Choroid plexus epithelial cell (primary cell): ENCODE data around the gene BMPER.
A peak's percentile ranks its signal among the peaks of the same experiment; 100 is the strongest.

Source experiments
- DNase-seq: peaks from one replicate; pipeline ENCODE4 v3.0.0-alpha.2; 2010; ENCODE audit warnings: low read depth
- H3K4me3 ChIP-seq: 2 replicates; pipeline ENCODE4 v1.5.1; 2011; ENCODE audit warnings: low read depth, mild to moderate bottlenecking, control low read depth, low read length, moderate library complexity
- TF ChIP-seq, protein P1 (sequence below): conservative IDR thresholded peaks from 2 replicates; pipeline ENCODE4 v1.5.1; 2011; ENCODE audit warnings: low read depth, mild to moderate bottlenecking, control low read depth, inconsistent platforms, low read length, moderate library complexity

The BMPER gene

DNA sequence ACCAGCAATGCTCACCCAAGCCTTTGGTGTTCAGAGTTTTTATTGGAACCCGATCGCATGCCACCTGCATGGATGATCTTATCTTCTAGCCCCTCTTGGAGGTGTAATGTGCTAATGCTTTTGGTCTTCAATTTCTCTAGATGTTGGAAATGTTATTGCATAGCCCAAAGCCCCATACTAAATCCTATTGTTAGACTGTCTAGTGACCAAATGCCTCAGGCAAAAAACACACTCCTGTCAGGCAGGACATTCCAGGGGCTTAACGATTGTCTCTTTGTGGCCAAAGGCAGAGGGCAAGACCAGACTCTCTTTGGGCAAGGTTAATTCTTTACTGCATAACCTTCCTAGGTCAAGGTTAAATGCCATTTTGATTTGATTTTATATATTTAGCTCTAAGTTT, 187.9 kb downstream of the BMPER start:
- no peak overlapping the region for H3K4me3 ChIP-seq
- TF ChIP-seq, protein P1, sequence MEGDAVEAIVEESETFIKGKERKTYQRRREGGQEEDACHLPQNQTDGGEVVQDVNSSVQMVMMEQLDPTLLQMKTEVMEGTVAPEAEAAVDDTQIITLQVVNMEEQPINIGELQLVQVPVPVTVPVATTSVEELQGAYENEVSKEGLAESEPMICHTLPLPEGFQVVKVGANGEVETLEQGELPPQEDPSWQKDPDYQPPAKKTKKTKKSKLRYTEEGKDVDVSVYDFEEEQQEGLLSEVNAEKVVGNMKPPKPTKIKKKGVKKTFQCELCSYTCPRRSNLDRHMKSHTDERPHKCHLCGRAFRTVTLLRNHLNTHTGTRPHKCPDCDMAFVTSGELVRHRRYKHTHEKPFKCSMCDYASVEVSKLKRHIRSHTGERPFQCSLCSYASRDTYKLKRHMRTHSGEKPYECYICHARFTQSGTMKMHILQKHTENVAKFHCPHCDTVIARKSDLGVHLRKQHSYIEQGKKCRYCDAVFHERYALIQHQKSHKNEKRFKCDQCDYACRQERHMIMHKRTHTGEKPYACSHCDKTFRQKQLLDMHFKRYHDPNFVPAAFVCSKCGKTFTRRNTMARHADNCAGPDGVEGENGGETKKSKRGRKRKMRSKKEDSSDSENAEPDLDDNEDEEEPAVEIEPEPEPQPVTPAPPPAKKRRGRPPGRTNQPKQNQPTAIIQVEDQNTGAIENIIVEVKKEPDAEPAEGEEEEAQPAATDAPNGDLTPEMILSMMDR = no peak
- no peak for DNase-seq

DNA sequence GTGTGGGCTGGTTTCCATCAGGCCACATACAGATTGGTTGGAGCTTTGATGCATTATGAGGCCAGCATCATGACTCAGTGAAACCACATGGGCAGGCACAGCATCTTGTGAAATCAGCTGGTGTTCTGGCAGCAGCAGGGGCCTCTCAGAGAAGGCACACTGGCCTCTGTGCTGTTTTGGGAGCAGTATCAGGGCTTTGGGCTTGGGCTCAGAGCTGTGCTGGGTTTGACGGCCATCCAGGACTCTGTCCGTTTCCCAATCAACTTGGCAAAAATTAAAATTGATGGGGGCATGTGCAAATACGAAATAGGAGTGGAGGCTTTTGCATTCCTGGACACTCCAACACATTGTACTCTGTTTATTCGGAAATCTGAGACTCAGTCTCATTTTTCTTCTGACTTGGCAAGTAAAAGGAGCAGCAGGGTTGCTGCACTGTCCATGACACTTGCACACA, 190.9 kb downstream of the BMPER start:
- TF ChIP-seq, protein P1 = no peak
- peak; percentile 94 for DNase-seq
- H3K4me3 ChIP-seq = no peak overlapping the region

DNA sequence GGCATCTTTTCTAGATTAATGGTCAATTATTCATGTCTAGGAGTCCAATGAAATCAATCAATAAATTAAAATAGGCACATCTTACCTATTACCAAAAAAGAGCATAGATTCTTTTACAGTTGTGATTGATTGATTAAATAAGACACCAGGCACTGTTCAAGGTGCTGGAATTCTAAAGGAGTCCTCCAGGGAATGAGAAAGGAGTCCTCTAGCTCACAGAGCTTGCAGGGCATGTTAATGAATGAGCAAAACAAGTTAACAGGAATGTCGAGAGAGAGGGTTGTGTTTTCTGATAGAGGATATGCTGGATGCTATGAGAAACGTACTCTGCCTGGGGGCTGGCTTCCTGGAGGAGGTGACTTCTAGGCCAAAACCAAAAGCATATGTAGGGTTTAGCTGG, 191.4 kb downstream of the BMPER start:
- TF ChIP-seq, protein P1 = no peak
- no peak for DNase-seq
- no peak overlapping the region for H3K4me3 ChIP-seq

DNA sequence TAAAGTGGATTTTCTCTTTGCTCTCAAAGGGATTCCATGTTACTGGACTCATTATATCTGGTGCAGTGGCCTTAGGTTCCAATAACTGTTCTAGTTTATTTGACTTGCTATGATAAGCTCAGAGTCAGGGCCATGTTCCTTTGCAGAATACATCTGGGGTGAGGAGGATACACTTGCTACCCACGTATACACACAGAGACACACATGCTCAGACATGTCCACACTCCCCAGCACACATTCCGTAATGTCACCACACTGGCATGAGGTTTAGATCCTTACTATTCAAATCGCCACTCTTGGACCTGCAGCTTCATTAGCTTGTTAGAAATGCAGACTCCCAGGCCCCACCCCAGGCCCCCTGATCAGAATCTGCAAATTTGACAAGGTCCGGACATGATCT, 195.3 kb downstream of the BMPER start:
- no peak overlapping the region for H3K4me3 ChIP-seq
- DNase-seq = no peak
- TF ChIP-seq, protein P1 = no peak

DNA sequence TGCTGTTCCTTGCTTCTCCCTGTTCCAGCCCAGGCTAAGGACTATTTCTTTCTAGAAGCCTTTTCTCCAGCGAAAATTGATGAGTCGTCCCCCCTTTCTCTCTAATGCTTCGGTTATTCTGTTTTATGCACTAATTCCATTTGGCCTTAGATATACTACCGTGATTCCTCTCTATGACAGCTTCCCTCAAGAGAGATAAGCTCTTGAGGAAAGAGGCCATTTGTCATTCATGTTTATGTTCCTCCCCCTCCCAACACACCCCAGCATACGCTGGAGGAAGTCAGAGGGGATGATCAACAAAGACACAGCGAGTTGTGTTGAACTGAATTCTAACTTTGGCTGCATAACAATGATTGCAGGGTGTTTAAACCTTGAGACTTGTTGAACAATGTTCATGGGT, 198.8 kb downstream of the BMPER start:
- DNase-seq = no peak
- TF ChIP-seq, protein P1 = no peak
- no peak overlapping the region for H3K4me3 ChIP-seq

DNA sequence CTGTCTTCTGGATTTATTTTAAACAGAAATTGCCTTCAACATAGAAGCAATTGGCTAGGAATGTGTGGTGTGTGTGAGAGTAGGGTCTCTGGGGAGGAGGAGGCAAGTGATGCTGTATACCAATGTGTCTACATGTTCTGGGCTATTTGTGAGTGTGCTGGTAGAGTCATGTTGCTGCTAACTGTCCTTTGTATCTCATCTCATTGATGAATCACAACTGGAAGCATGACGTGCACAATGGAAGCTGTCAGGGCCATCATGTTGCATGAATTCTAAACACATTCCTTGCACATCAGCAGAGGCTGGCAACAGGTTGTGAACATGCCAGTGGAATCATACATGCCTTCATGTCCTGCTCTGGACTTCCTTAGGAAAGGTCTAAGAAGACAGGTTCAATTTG, 199.7 kb downstream of the BMPER start:
- DNase-seq = no peak
- TF ChIP-seq, protein P1 = no peak
- no peak overlapping the region for H3K4me3 ChIP-seq

DNA sequence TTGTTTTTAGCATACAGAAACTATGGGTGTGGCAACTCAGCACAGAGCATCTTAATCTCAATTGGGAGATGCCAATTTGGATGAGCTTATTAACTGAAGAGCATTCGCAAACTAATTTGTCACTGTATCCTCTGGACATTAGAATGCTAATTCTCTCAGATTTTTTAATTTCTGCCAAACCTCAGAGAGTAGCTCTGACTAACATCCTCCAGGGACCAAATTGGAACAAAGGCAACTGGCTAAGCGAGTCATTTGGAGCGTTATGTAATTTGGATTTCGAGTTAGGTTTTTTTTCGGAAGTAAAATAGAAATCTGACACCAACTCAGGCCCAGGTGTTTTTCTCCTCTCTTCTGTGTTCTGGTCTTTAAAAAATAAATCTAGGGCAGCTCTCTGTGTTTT, 201.9 kb downstream of the BMPER start:
- no peak overlapping the region for H3K4me3 ChIP-seq
- peak; percentile 59 for DNase-seq
- TF ChIP-seq, protein P1 = no peak
